ENCODE data around the gene TBC1D4.

The TBC1D4 gene

DNA sequence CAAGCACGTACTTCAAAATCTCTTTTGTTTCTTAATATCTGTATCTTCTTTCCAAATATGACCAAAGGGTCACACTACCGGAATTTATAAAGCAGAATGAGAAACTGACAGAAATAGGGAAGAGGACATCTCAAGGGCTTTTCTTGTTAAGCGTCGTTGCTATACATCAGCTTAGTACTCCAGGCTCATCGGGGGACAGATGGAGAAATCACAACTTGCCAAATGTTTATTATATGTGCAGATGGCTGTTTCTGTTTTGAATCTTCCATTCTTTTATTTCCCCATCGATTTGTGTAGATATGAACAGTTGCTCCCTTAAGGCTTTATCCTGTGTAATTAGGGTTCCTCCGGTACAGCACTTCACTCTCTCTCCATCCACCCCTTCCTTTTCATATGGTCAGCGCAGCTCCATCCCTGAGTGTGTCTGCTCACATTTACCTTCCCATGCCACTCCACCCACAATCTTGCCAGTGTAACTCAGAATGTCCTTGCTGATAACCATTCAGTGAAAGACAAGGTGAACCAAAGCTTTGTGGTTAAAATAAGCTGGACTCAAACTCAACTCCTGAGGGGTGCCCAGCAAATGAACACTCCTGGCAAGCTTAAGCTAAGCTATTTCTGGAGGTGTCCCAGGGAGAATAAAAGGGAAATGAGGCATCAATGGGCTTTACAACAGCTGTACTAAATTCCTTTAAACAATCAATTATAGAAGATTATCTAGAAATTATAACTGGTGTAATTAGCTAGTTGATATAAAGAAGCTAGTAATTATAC, 51.3 kb downstream of the TBC1D4 start:
- TF ChIP-seq ARNT (IDR thresholded peaks at IDR 0.05) (no peak), FOXA1 (IDR thresholded peaks at IDR 0.05) (no peak)
- ChIA-PET POLR2A (interaction anchor here (1.1 to 2.2 kb wide), 2 partner anchors 9 to 51 kb away, joined by 4 to 10 read pairs; partner anchors contain the start of gene TBC1D4), CTCF (interaction anchor here (0.6 to 2.9 kb wide), 7 partner anchors 10 to 58 kb away, joined by 3 to 13 read pairs (median 3); partner anchors contain the start of gene TBC1D4)
- DNase-seq (ENCODE audit: extremely low spot score): no peak

DNA sequence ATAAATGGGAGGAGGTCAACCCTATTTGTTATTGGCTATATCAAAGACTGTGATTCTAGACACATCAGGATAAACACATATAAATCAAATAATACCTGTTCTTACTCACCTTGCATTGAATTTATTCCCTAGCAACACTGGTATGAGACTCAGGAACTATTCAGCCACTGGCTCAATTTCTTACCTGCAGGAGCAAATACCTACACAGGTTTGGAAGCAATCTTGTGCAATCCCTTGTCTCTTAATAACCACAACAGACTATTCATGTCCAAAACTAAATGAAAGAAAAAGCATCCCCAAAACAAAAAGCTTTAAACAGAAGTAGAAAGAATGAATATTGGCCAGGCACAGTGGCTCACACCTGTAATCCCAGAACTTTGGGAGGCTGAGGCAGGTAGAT, 55.5 kb downstream of the TBC1D4 start:
- POLR2A ChIA-PET: no interaction called here
- CTCF ChIA-PET: interaction anchor here (1.0 kb wide), 1 partner anchor 54 kb away, joined by 6 read pairs; no protein-coding TSS in a partner anchor
- TF ChIP-seq BHLHE40 (IDR thresholded peaks at IDR 0.05; ENCODE audit: borderline replicate concordance): no peak
- TF ChIP-seq NFRKB (IDR thresholded peaks at IDR 0.05): no peak
- TF ChIP-seq FOXK2 (IDR thresholded peaks at IDR 0.05): no peak
- DNase-seq (ENCODE audit: extremely low spot score): no peak

DNA sequence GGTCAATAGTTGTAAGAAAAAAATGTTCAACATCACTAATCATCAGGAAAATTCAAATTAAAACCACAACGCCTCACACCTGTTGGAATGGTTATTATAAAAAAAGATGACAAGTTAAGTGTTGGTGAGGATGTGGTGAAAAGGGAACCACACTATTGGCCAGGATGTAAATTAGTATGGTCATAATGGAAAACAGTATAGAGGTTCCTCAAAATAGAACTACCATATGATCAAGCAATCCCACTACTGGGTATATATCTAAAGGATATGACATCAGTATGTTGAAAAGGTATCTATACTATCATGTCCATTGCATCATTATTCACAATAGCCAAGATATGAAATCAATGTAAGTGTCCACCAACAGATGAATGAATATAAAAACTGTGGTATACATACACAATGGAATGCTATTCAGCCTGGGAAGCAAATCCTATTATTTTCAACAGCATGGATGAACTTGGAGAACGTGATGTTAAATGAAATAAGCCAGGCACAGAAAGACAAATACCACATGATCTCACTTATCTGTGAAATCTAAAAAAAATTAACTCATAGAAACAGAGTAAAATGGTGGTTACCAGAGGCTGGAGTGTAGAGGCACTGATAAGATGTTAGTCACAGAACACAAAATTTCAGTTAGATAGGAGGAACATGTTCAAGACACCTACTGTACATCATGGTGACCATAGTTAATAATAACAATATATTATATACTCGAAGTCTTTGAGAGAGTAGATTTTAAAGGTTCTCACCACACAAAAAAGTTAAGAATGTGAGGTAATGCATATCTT, 56.6 kb downstream of the TBC1D4 start:
- ChIA-PET POLR2A (no interaction called here), CTCF (no interaction called here)
- no peak for TF ChIP-seq NFRKB (IDR thresholded peaks at IDR 0.05)
- no peak for DNase-seq (ENCODE audit: extremely low spot score)

DNA sequence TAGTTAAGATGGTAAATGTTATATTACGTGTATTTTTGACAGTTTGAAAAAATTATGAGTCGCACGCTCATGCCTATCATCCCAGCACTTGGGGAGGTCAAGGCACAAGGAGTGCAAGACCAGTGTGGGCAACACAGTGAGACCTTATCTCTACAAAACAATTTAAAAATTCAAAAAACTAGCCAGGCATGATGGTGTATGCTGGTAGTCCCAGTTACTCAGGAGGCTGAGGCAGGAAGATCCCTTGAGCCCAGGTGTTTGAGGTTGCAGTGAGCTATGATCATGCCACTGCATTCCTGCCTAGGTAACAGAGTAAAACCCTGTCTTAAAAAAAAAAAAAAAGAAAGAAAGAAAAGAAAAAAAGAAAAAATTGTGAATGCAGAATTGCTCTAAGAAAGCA, 58.0 kb downstream of the TBC1D4 start:
- no peak for DNase-seq (ENCODE audit: extremely low spot score)
- no peak for TF ChIP-seq LEF1 (IDR thresholded peaks at IDR 0.05; ENCODE audit: borderline replicate concordance)
- TF ChIP-seq BHLHE40 (IDR thresholded peaks at IDR 0.05; ENCODE audit: borderline replicate concordance): no peak
- no peak for TF ChIP-seq ELF4 (IDR thresholded peaks at IDR 0.05)
- TF ChIP-seq L3MBTL2 (conservative IDR thresholded peaks at IDR 0.05): no peak
- CTCF ChIA-PET: no interaction called here
- POLR2A ChIA-PET: no interaction called here

DNA sequence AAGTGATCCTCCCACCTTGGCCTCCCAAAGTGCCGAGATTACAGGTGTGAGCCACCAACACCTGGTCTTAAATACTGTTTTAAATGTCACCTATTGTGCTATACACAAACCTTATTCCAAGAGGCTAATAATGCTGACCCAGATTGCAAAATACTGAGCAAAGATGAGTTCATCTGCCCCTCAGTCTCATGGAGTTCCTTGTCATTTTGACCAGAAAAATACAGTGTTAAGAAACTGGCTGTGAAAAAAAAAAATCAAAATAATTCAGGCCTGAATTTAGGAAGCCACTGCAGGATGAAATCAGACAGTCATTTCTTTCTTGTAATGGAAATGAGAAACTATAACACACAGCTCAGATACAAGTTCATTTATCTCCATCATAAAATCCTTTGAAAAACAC, 59.9 kb downstream of the TBC1D4 start:
- CTCF ChIA-PET: interaction anchor here (1.1 kb wide), 1 partner anchor 10 kb away, joined by 3 read pairs; no protein-coding TSS in a partner anchor
- no peak for TF ChIP-seq BHLHE40 (IDR thresholded peaks at IDR 0.05; ENCODE audit: borderline replicate concordance)
- TF ChIP-seq HDGF (IDR thresholded peaks at IDR 0.05; ENCODE audit: borderline replicate concordance): no peak
- TF ChIP-seq TARDBP (IDR thresholded peaks at IDR 0.05): no peak
- TF ChIP-seq ZNF384 (IDR thresholded peaks at IDR 0.05): no peak
- TF ChIP-seq ARNT (IDR thresholded peaks at IDR 0.05): no peak
- TF ChIP-seq FOXM1 (IDR thresholded peaks at IDR 0.05; ENCODE audit: borderline replicate concordance): no peak
- TF ChIP-seq LEF1 (IDR thresholded peaks at IDR 0.05; ENCODE audit: borderline replicate concordance): no peak
- TF ChIP-seq SUZ12 (IDR thresholded peaks at IDR 0.05): no peak
- DNase-seq (ENCODE audit: extremely low spot score): no peak
- POLR2A ChIA-PET: no interaction called here

DNA sequence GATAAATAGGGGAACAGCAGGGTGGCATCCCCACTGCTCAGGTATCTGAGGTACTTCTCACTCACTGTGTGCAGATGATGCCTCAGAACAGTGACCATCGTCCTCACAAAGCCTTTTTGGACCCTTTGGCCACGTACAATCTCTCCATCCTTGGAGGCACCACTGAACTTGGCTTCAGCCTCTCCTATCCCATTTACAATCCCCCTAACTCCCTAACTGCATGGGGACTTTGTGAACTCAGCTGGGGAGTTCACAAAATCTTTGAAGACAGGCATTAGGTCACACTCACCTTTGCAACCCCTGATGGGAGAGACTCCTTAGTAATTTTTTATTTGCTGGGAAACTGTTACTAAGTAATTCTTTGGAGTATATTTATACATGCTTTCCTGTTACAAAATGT, 60.8 kb downstream of the TBC1D4 start:
- CTCF ChIA-PET: interaction anchor here (2.6 kb wide), 1 partner anchor 61 kb away, joined by 8 read pairs; the partner anchor contains the start of gene TBC1D4
- TF ChIP-seq SUZ12 (IDR thresholded peaks at IDR 0.05): no peak
- TF ChIP-seq FOXA1 (IDR thresholded peaks at IDR 0.05): no peak
- TF ChIP-seq TARDBP (IDR thresholded peaks at IDR 0.05): no peak
- no peak for TF ChIP-seq HDGF (IDR thresholded peaks at IDR 0.05; ENCODE audit: borderline replicate concordance)
- no peak for TF ChIP-seq L3MBTL2 (conservative IDR thresholded peaks at IDR 0.05)
- no peak for TF ChIP-seq LEF1 (IDR thresholded peaks at IDR 0.05; ENCODE audit: borderline replicate concordance)
- TF ChIP-seq NFRKB (IDR thresholded peaks at IDR 0.05): no peak
- TF ChIP-seq, protein P1, sequence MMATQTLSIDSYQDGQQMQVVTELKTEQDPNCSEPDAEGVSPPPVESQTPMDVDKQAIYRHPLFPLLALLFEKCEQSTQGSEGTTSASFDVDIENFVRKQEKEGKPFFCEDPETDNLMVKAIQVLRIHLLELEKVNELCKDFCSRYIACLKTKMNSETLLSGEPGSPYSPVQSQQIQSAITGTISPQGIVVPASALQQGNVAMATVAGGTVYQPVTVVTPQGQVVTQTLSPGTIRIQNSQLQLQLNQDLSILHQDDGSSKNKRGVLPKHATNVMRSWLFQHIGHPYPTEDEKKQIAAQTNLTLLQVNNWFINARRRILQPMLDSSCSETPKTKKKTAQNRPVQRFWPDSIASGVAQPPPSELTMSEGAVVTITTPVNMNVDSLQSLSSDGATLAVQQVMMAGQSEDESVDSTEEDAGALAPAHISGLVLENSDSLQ (IDR thresholded peaks at IDR 0.05): no peak
- TF ChIP-seq ZNF384 (IDR thresholded peaks at IDR 0.05): no peak
- TF ChIP-seq FOXM1 (IDR thresholded peaks at IDR 0.05; ENCODE audit: borderline replicate concordance): no peak
- TF ChIP-seq BHLHE40 (IDR thresholded peaks at IDR 0.05; ENCODE audit: borderline replicate concordance): no peak
- no peak for TF ChIP-seq ARNT (IDR thresholded peaks at IDR 0.05)
- TF ChIP-seq SP1 (IDR thresholded peaks at IDR 0.05): no peak
- POLR2A ChIA-PET: interaction anchor here (0.5 kb wide), 1 partner anchor 1954 kb away, joined by 3 read pairs; no protein-coding TSS in a partner anchor
- DNase-seq (ENCODE audit: extremely low spot score): no peak

DNA sequence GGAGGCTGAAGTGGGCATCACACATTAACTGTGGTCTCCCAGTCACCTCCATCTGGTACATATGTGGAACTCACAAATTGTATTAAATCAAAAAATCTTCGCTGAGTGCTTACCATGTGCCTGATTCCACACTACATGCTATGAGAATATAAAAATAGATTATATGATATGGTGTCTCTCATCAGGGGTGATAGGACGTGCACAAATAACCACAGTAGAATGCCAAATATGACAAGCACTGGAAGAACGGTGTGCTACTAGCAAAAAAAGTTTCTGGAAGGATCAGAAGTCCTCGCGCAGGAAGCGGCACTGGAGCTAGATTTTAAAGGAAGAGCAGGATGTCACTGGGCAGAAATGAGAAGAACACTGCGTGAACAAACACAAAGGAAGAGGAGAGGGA, 62.3 kb downstream of the TBC1D4 start:
- CTCF ChIA-PET: interaction anchor here (2.6 kb wide), 1 partner anchor 63 kb away, joined by 8 read pairs; the partner anchor contains the start of gene TBC1D4
- TF ChIP-seq ARNT (IDR thresholded peaks at IDR 0.05) (no peak), BHLHE40 (IDR thresholded peaks at IDR 0.05; ENCODE audit: borderline replicate concordance) (no peak), FOXK2 (IDR thresholded peaks at IDR 0.05) (no peak), TARDBP (IDR thresholded peaks at IDR 0.05) (no peak), SUZ12 (IDR thresholded peaks at IDR 0.05) (no peak), FOXM1 (IDR thresholded peaks at IDR 0.05; ENCODE audit: borderline replicate concordance) (no peak), NFRKB (IDR thresholded peaks at IDR 0.05) (no peak), L3MBTL2 (conservative IDR thresholded peaks at IDR 0.05) (no peak), LEF1 (IDR thresholded peaks at IDR 0.05; ENCODE audit: borderline replicate concordance) (no peak), SP1 (IDR thresholded peaks at IDR 0.05) (no peak), ZNF384 (IDR thresholded peaks at IDR 0.05) (no peak), HDGF (IDR thresholded peaks at IDR 0.05; ENCODE audit: borderline replicate concordance) (no peak), ELF4 (IDR thresholded peaks at IDR 0.05) (no peak), CTBP1 (IDR thresholded peaks at IDR 0.05; ENCODE audit: borderline replicate concordance) (no peak)
- TF ChIP-seq, protein P1 (IDR thresholded peaks at IDR 0.05): no peak

More for the DNA sequence above, 62.3 kb downstream of the TBC1D4 start:
- no peak for DNase-seq (ENCODE audit: extremely low spot score)
- POLR2A ChIA-PET: no interaction called here

Data from HEK293T (cell line).